Neuronal stem cell (in vitro differentiated cells): ENCODE measurements around the gene BMPER. TPM values are rescaled to one million over a fixed set of nuclear protein-coding genes. Genes with fewer than 3 reads are reported as not detected.
A peak's percentile ranks its signal among the peaks of the same experiment; 100 is the strongest.

Source experiments
- DNase-seq: peaks from one replicate; pipeline ENCODE4 v3.0.0-alpha.2; 2013; ENCODE audit warnings: low spot score
- H2AFZ ChIP-seq: one replicate; pipeline ENCODE4 v1.6.1; 2013; ENCODE audit warnings: mild to moderate bottlenecking, low read length, inconsistent platforms
- H2AK5ac ChIP-seq: 2 replicates; pipeline ENCODE4 v1.6.1; 2013; ENCODE audit warnings: low read depth, mild to moderate bottlenecking, inconsistent platforms, low read length, moderate library complexity, mixed read lengths
- H2BK120ac ChIP-seq: 2 replicates; pipeline ENCODE4 v1.6.1; 2013; ENCODE audit warnings: low read depth, mild to moderate bottlenecking, inconsistent platforms, low read length, moderate library complexity, mixed read lengths
- H2BK12ac ChIP-seq: one replicate; pipeline ENCODE4 v1.6.1; 2013; ENCODE audit warnings: low read length, inconsistent platforms
- H2BK15ac ChIP-seq: 2 replicates; pipeline ENCODE4 v1.6.1; 2013; ENCODE audit warnings: mild to moderate bottlenecking, low read length, inconsistent platforms, mixed read lengths
- H2BK5ac ChIP-seq: one replicate; pipeline ENCODE4 v1.6.1; 2013; ENCODE audit warnings: inconsistent platforms, mild to moderate bottlenecking, low read length, moderate library complexity
- H3K14ac ChIP-seq: one replicate; pipeline ENCODE4 v1.6.1; 2013; ENCODE audit warnings: low read length, inconsistent platforms
- H3K18ac ChIP-seq: 2 replicates; pipeline ENCODE4 v1.6.1; 2013; ENCODE audit warnings: low read length, inconsistent platforms
- H3K23ac ChIP-seq: 2 replicates; pipeline ENCODE4 v1.6.1; 2013; ENCODE audit warnings: low read depth, mild to moderate bottlenecking, mixed read lengths, low read length, inconsistent platforms; ENCODE audit not compliant: poor library complexity
- H3K27ac ChIP-seq: replicated peaks from 3 replicates; pipeline ENCODE4 v1.5.1; 2013; ENCODE audit warnings: low read length, inconsistent platforms
- H3K27me3 ChIP-seq, 3 experiments: 2 replicates each; pipeline ENCODE4 v1.6.1; 2013; ENCODE audit warnings: low read length in 3 of 3, mild to moderate bottlenecking in 2 of 3, inconsistent platforms in 1 of 3, low read depth in 1 of 3, mixed read lengths in 1 of 3, moderate library complexity in 1 of 3; ENCODE audit not compliant: control insufficient read depth in 3 of 3, insufficient read depth in 3 of 3
- H3K36me3 ChIP-seq, 2 donors: replicated peaks in 1 of 2; 2 replicates each; pipeline ENCODE4 v1.6.1; 2013; ENCODE audit warnings: low read length in 2 of 2; ENCODE audit not compliant: control insufficient read depth in 2 of 2, insufficient read depth in 2 of 2
- H3K4ac ChIP-seq: 2 replicates; pipeline ENCODE4 v1.6.1; 2013; ENCODE audit warnings: inconsistent platforms, mild to moderate bottlenecking, low read length, moderate library complexity
- H3K4me1 ChIP-seq, 2 donors: 1 replicate in 1 of 2; 2 replicates in 1 of 2; pipeline ENCODE4 v1.6.1; 2013; ENCODE audit warnings: low read length in 2 of 2, low read depth in 1 of 2; ENCODE audit not compliant: control insufficient read depth in 2 of 2, insufficient read depth in 1 of 2
- H3K4me2 ChIP-seq: one replicate; pipeline ENCODE4 v1.6.1; 2013; ENCODE audit warnings: mild to moderate bottlenecking, low read length, inconsistent platforms; ENCODE audit not compliant: insufficient read depth, poor library complexity, severe bottlenecking
- H3K4me3 ChIP-seq, 2 donors: 2 replicates each; pipeline ENCODE4 v1.5.1; 2013; ENCODE audit warnings: low read length in 2 of 2, mild to moderate bottlenecking in 2 of 2, inconsistent platforms in 1 of 2, moderate library complexity in 1 of 2
- H3K79me1 ChIP-seq: one replicate; pipeline ENCODE4 v1.6.1; 2013; ENCODE audit warnings: low read depth, mild to moderate bottlenecking, inconsistent platforms, low read length, moderate library complexity
- H3K9ac ChIP-seq: one replicate; pipeline ENCODE4 v1.6.1; 2013; ENCODE audit warnings: mild to moderate bottlenecking, low read depth, low read length, inconsistent platforms; ENCODE audit not compliant: poor library complexity
- H3K9me3 ChIP-seq, 2 donors: replicated peaks in 1 of 2; 2 replicates each; pipeline versions ENCODE3 to v1.6.1; 2013; ENCODE audit warnings: low read length in 2 of 2, mild to moderate bottlenecking in 2 of 2, inconsistent platforms in 1 of 2, low read depth in 1 of 2, mixed read lengths in 1 of 2, moderate library complexity in 1 of 2; ENCODE audit not compliant: control insufficient read depth in 2 of 2, insufficient read depth in 1 of 2
- H4K8ac ChIP-seq: one replicate; pipeline ENCODE4 v1.6.1; 2013; ENCODE audit warnings: low read depth, mild to moderate bottlenecking, inconsistent platforms, low read length, moderate library complexity
- H4K91ac ChIP-seq: one replicate; pipeline ENCODE4 v1.6.1; 2013; ENCODE audit warnings: low read length, low read depth, mild to moderate bottlenecking, inconsistent platforms; ENCODE audit not compliant: poor library complexity
- WGBS, 2 donors: extraction: QIAGEN DNeasy Blood & Tissue Kit; methylation state at CpG; one replicate each; pipeline ENCODE4 v1.1.7; 2013; ENCODE audit warnings: missing lambda C conversion rate in 2 of 2, mixed read lengths in 1 of 2; ENCODE audit not compliant: insufficient read length in 2 of 2, insufficient replicate concordance in 1 of 2; ENCODE audit errors: extremely low coverage in 2 of 2; 5-methylcytosine and 5-hydroxymethylcytosine counted together
- polyA plus RNA-seq, 2 experiments: library from polyadenylated mRNA; stranded (reverse); fragments of 200-250 nt; gene quantifications; one replicate each; pipeline ENCODE4 v1.2.3, GENCODE V29; 2013

The BMPER gene
- 0.45 TPM for polyA plus RNA-seq (2013, experiment 1 of 2)
- 0.64 TPM for polyA plus RNA-seq (2013, experiment 2 of 2)

- Histone ChIP-seq H3K27ac (no peak within 1 kb of the TSS), H3K27me3 (peaks cover 0 to 80% (median 16%) of the 10 kb centered on the region in 3 experiments)
These were observed at the start of gene BMPER for GRCh38 chr7:33905389-33906032. BMPER (plus strand) TSS chr7:33905539; CDS start chr7:33905614, 75 bp downstream.

GRCh38 chr7:33861947-33862346 is 43.4 kb upstream of the BMPER start:
- H3K23ac ChIP-seq, result no peak overlapping the region
- no peaks in the 10 kb centered on the region for H3K79me1 ChIP-seq
- H4K91ac ChIP-seq, result no peak overlapping the region
- peaks cover 0 to 2% of the 10 kb centered on the region in 2 donors for H3K4me1 ChIP-seq
- no peak overlapping the region for H2BK5ac ChIP-seq
- H2BK12ac ChIP-seq, result no peak overlapping the region
- H4K8ac ChIP-seq, result no peak overlapping the region
- H3K9ac ChIP-seq, result no peak overlapping the region
- H2AK5ac ChIP-seq, result no peak overlapping the region
- DNase-seq, result no peak
- no peak overlapping the region for H3K14ac ChIP-seq
- H3K9me3 ChIP-seq, result no peaks in the 10 kb centered on the region
- no peaks in the 10 kb centered on the region for H3K27me3 ChIP-seq
- no peak overlapping the region for H2BK120ac ChIP-seq
- H2AFZ ChIP-seq, result no peak overlapping the region
- no peak overlapping the region for H3K4me2 ChIP-seq
- H3K18ac ChIP-seq, result no peak overlapping the region
- no peak overlapping the region for H3K4ac ChIP-seq
- H3K4me3 ChIP-seq, result no peak overlapping the region
- no peaks in the 10 kb centered on the region for H3K36me3 ChIP-seq
- H2BK15ac ChIP-seq, result no peak overlapping the region
- H3K27ac ChIP-seq, result no peak overlapping the region

More at GRCh38 chr7:33905389-33906032, at the start of gene BMPER:
- Histone ChIP-seq H3K23ac (peak within 1 kb of the TSS; percentile 98), H4K91ac (no peak within 1 kb of the TSS), H2BK12ac (no peak within 1 kb of the TSS), H3K36me3 (no peaks in the 10 kb centered on the region), H2BK5ac (no peak within 1 kb of the TSS), H3K4me2 (peak within 1 kb of the TSS; percentile 96), H2AFZ (peak within 1 kb of the TSS; percentile 97), H3K4me3 (peak within 1 kb of the TSS; percentile 46 to 82), H2AK5ac (no peak within 1 kb of the TSS), H3K14ac (peak within 1 kb of the TSS; percentile 94), H3K79me1 (no peaks in the 10 kb centered on the region), H3K4me1 (peaks cover 6 to 8% of the 10 kb centered on the region in 2 donors), H3K9ac (peak within 1 kb of the TSS; percentile 88), H3K18ac (peak within 1 kb of the TSS; percentile 87), H2BK15ac (peak within 1 kb of the TSS; percentile 75), H4K8ac (no peak within 1 kb of the TSS), H2BK120ac (no peak within 1 kb of the TSS), H3K9me3 (peaks cover 0 to 2% of the 10 kb centered on the region in 2 donors), H3K4ac (no peak within 1 kb of the TSS)
- no CpG with 5 or more reads among the region's 47 CpGs for WGBS, 2 donors
- peak; percentile 49 for DNase-seq

GRCh38 chr7:33862946-33863814 is 42.2 kb upstream of the BMPER start:
- H3K9me3 ChIP-seq, result no peaks in the 10 kb centered on the region
- H3K36me3 ChIP-seq, result no peaks in the 10 kb centered on the region
- H2BK15ac ChIP-seq, result no peak overlapping the region
- no peaks in the 10 kb centered on the region for H3K79me1 ChIP-seq
- H3K23ac ChIP-seq, result no peak overlapping the region
- no peak overlapping the region for H2AFZ ChIP-seq
- no peak overlapping the region for H3K9ac ChIP-seq
- WGBS, 2 donors, result no CpG with 5 or more reads among the region's 10 CpGs
- H3K4me1 ChIP-seq, result peaks cover 0 to 2% of the 10 kb centered on the region in 2 donors
- H3K27me3 ChIP-seq, result no peaks in the 10 kb centered on the region
- no peak overlapping the region for H2BK12ac ChIP-seq
- H3K4ac ChIP-seq, result no peak overlapping the region
- no peak overlapping the region for H3K4me3 ChIP-seq
- no peak for DNase-seq
- H4K91ac ChIP-seq, result no peak overlapping the region
- no peak overlapping the region for H3K14ac ChIP-seq
- no peak overlapping the region for H2BK120ac ChIP-seq
- no peak overlapping the region for H3K4me2 ChIP-seq
- H3K18ac ChIP-seq, result no peak overlapping the region
- no peak overlapping the region for H2BK5ac ChIP-seq
- H4K8ac ChIP-seq, result no peak overlapping the region
- H3K27ac ChIP-seq, result no peak overlapping the region
- H2AK5ac ChIP-seq, result no peak overlapping the region

GRCh38 chr7:33868166-33868565 is 37.2 kb upstream of the BMPER start:
- no peak overlapping the region for H4K91ac ChIP-seq
- H3K9me3 ChIP-seq, result no peaks in the 10 kb centered on the region
- WGBS, 2 donors, result no CpG with 5 or more reads among the region's 8 CpGs
- H4K8ac ChIP-seq, result no peak overlapping the region
- no peaks in the 10 kb centered on the region for H3K36me3 ChIP-seq
- no peak overlapping the region for H2BK120ac ChIP-seq
- H3K14ac ChIP-seq, result no peak overlapping the region
- no peak overlapping the region for H3K4me2 ChIP-seq
- H2BK15ac ChIP-seq, result no peak overlapping the region
- H2AK5ac ChIP-seq, result no peak overlapping the region
- no peak overlapping the region for H2BK5ac ChIP-seq
- H3K18ac ChIP-seq, result no peak overlapping the region
- no peak overlapping the region for H2AFZ ChIP-seq
- no peak for DNase-seq
- H3K4ac ChIP-seq, result no peak overlapping the region
- H3K4me3 ChIP-seq, result no peak overlapping the region
- no peaks in the 10 kb centered on the region for H3K27me3 ChIP-seq
- H2BK12ac ChIP-seq, result no peak overlapping the region
- no peak overlapping the region for H3K23ac ChIP-seq
- no peaks in the 10 kb centered on the region for H3K79me1 ChIP-seq
- H3K4me1 ChIP-seq, result peaks cover 0 to 8% of the 10 kb centered on the region in 2 donors
- H3K27ac ChIP-seq, result no peak overlapping the region
- H3K9ac ChIP-seq, result no peak overlapping the region
